SK-N-MC (cell line): ENCODE data around the gene LIN28B.
"Not testable (repeated sequence)": the region's sequence is repeated elsewhere in the genome, so short reads cannot be mapped to it uniquely, and the experiment has no call there.

Experiments used
- EZH2 ChIP-seq: fragments of 200-600 bp; sonication (generic); IDR thresholded peaks from one replicate; pipeline ENCODE4 v1.6.1; 2017; ENCODE audit warnings: antibody characterized with exemption
- POLR2AphosphoS5 ChIP-seq: IDR thresholded peaks from 2 replicates; pipeline ENCODE4 v1.6.1; 2012; ENCODE audit warnings: mild to moderate bottlenecking, low read depth, low read length, borderline replicate concordance

- not testable (repeated sequence) for TF ChIP-seq EZH2, POLR2AphosphoS5
Observed at GRCh38 chr6:104991062-104991461, 34.2 kb downstream of the LIN28B start.
